Spleen (tissue), 11 donors: ENCODE results near the gene MMP14. TPM values are rescaled to one million over a fixed set of nuclear protein-coding genes. Genes with fewer than 3 reads are reported as not detected.

Source experiments
- DNase-seq: peaks from one replicate; pipeline ENCODE4 v3.0.0-alpha.2; 2020
- H3K27ac ChIP-seq, 8 donors: fragments of 200-600 bp; sonication (generic) in 7 of 8; 1 replicate in 4 of 8; 2 replicates in 4 of 8; pipeline versions ENCODE4 v1.5.0 to v1.8.0; 2016 to 2021; ENCODE audit warnings: inconsistent platforms in 4 of 8, mild to moderate bottlenecking in 4 of 8, moderate library complexity in 1 of 8
- H3K27me3 ChIP-seq, 7 donors: fragments of 200-600 bp; sonication (generic) in 6 of 7; replicated peaks in 1 of 7; 1 replicate in 4 of 7; 2 replicates in 3 of 7; pipeline versions ENCODE4 v1.5.0 to v1.8.0; 2016 to 2021; ENCODE audit warnings: inconsistent platforms in 3 of 7, mild to moderate bottlenecking in 1 of 7
- H3K36me3 ChIP-seq, 6 donors: fragments of 200-600 bp; sonication (generic) in 5 of 6; 1 replicate in 4 of 6; 2 replicates in 2 of 6; pipeline versions ENCODE4 v1.5.0 to v1.8.0; 2016 to 2021; ENCODE audit warnings: inconsistent platforms in 2 of 6
- H3K4me1 ChIP-seq, 6 donors: fragments of 200-600 bp; sonication (generic) in 5 of 6; 1 replicate in 3 of 6; 2 replicates in 3 of 6; pipeline versions ENCODE4 v1.5.0 to v1.8.0; 2016 to 2021; ENCODE audit warnings: inconsistent platforms in 3 of 6
- H3K4me3 ChIP-seq, 8 donors: fragments of 200-600 bp; sonication (generic) in 7 of 8; 1 replicate in 4 of 8; 2 replicates in 4 of 8; pipeline versions ENCODE4 v1.5.0 to v1.8.0; 2016 to 2021; ENCODE audit warnings: inconsistent platforms in 4 of 8, mild to moderate bottlenecking in 4 of 8, moderate library complexity in 2 of 8
- H3K9me3 ChIP-seq, 8 donors: fragments of 200-600 bp; sonication (generic) in 7 of 8; 1 replicate in 4 of 8; 2 replicates in 4 of 8; pipeline versions ENCODE4 v1.5.0 to v1.8.0; 2016 to 2021; ENCODE audit warnings: inconsistent platforms in 4 of 8
- CTCF ChIP-seq, 11 experiments: fragments of 200-600 bp in 7 of 11; fragments of 450-650 bp in 4 of 11; sonication (generic) in 4 of 11; IDR thresholded peaks in 8 of 11; conservative IDR thresholded peaks in 3 of 11; 1 replicate in 7 of 11; 2 replicates in 4 of 11; pipeline versions ENCODE4 v1.4.0 to v1.8.0; 2016 to 2021; ENCODE audit warnings: antibody characterized with exemption in 11 of 11, inconsistent platforms in 4 of 11, mild to moderate bottlenecking in 1 of 11
- POLR2A ChIP-seq, 3 donors: fragments of 450-650 bp; IDR thresholded peaks; one replicate each; pipeline ENCODE4 v1.5.1; 2017; ENCODE audit warnings: antibody characterized with exemption in 3 of 3, mild to moderate bottlenecking in 1 of 3
- POLR2AphosphoS5 ChIP-seq, 3 donors: sonication (generic); formaldehyde crosslinking; IDR thresholded peaks; one replicate each; pipeline ENCODE4 v1.5.1; 2017; ENCODE audit warnings: antibody characterized with exemption in 3 of 3
- WGBS, 5 donors: extraction: QIAGEN DNeasy Blood & Tissue Kit in 3 of 5; methylation state at CpG; one replicate each; pipeline versions ENCODE4 v1.1.5 to v1.1.7; 2013 to 2018; 5-methylcytosine and 5-hydroxymethylcytosine counted together
- intact Hi-C: fragments of 100-400 bp; cut with DNase I; formaldehyde crosslinking; loops from one replicate; pipeline ENCODE4 v1.15.0; 2023; ENCODE audit warnings: low total_unique reads
- polyA plus RNA-seq, 3 donors: library from polyadenylated mRNA; stranded (reverse); fragments of 200-250 nt; gene quantifications; one replicate each; pipeline ENCODE4 v1.2.1, GENCODE V29; 2013
- total RNA-seq, 7 donors: library from RNA; depleted of rRNA in 3 of 7; stranded (reverse); fragments of >200 nt in 3 of 7; fragmentation: NEBNext Ultra II Directional in 4 of 7; extraction: Animal tissue kit (Norgen Biotek cat#: 25700) in 4 of 7; gene quantifications; one replicate each; pipeline versions ENCODE4 v1.1.0 to v1.2.1, GENCODE V29; 2016 to 2021
- donor health status: healthy with polysubstance abuse.
- donor health status: DM: no; HTN: no; CAD: no; lungs with moderate emphysema.
- donor health status: DM: no; HTN: no; CAD: no.
- donor health status: Bipolar disorder and iron deficiency.
- donor health status: healthy.
- donor health status: DM: no; HTN: no; CAD: no.
- donor health status: DM: yes; HTN: yes; CAD: no.

MMP14 gene
- total and polyA plus RNA-seq, 10 donors, result 6.6 to 126 (median 60.9) TPM

DNA sequence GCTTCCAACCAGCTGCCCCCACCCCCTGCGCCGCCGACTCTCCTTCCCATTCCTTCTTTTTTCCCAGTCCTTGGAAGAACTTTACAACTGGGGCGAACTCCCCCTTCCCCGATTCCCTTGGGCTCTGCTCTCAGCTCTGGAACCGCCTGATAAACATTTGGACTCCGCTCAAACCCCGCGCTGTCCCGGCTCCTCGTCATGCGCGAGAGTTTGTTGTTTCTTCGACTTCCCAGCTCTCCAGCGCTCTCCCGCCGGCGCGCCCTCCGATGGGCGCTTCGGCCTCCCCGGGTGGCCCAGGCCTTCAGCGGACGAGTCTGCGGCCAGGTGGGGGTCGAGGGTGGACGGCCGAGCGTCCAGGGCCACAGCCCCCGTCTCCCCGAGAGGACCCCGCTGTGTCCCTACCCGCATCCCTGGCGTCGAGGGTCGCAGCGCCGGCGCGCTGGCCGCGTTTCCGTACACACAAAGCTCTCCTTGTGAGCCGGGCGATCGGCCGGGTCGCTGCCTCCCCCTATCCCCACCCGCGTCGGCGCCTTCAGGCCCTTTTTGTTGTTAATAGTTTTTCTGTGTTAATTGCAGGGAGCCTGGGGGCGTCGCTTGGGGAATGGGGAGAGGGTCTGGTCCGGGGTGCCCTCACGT lies 847 bp downstream of the MMP14 start:
- Histone ChIP-seq H3K4me1 (peaks cover 0 to 80% (median 37%) of the 10 kb centered on the region in 6 donors), H3K9me3 (no peaks in the 10 kb centered on the region), H3K27ac (peak overlapping the region; percentile 72 to 92 (median 88)), H3K27me3 (peaks cover 0 to 25% (median 0%) of the 10 kb centered on the region in 7 donors), H3K36me3 (peaks cover 0 to 46% (median 23%) of the 10 kb centered on the region in 6 donors), H3K4me3 (peak overlapping the region; percentile 46 to 79 (median 58))
- peak; percentile 83 for DNase-seq
- 4 to 20% (median 6%) methylated on average over 55 to 57 of the region's 57 CpGs for WGBS, 5 donors
- TF ChIP-seq POLR2AphosphoS5 (IDR thresholded peaks at IDR 0.05) (peak in 2 of 3 donors; percentile 43 to 53), POLR2A (IDR thresholded peaks at IDR 0.05) (no peak), CTCF (IDR thresholded peaks at IDR 0.05 in 8 of 11, conservative IDR thresholded peaks at IDR 0.05 in 3 of 11) (no peak)
- intact Hi-C loops, result no loop called here

GRCh38 chr14:22837750-22838538 lies 1.6 kb downstream of the MMP14 start:
- WGBS, 5 donors, result 28 to 50% (median 47%) methylated on average over 23 to 25 of the region's 25 CpGs

DNA sequence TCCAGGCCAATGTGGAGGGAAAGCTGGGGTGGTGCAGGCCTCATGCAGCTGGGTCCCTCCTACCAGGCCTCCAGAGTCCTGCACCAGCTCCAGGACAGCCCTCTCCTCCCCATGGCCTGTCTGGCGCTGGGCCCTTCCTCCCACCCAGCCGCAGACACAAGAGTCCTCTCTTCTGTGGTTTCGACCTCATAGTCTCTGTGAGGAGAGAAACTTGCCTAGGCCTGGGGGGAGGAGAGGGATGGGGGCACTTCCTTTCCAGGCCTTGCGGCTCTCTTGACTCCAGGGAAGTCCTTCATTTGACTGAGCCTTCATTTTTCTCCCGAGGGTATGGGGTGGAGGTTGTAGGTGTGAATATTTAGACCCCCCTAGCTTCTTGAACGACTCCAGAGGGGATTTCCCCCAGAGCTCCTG lies 2.3 kb downstream of the MMP14 start:
- Histone ChIP-seq H3K4me1 (peaks cover 0 to 85% (median 38%) of the 10 kb centered on the region in 6 donors), H3K36me3 (peaks cover 0 to 47% (median 27%) of the 10 kb centered on the region in 6 donors), H3K9me3 (no peaks in the 10 kb centered on the region), H3K27ac (peak overlapping the region; percentile 42 to 92 (median 88)), H3K4me3 (peak overlapping the region; percentile 46 to 79 (median 58)), H3K27me3 (peaks cover 0 to 25% (median 0%) of the 10 kb centered on the region in 7 donors)
- TF ChIP-seq POLR2AphosphoS5 (IDR thresholded peaks at IDR 0.05) (peak in 1 of 3 donors; percentile 50), CTCF (IDR thresholded peaks at IDR 0.05 in 8 of 11, conservative IDR thresholded peaks at IDR 0.05 in 3 of 11) (no peak)
- 21 to 41% (median 26%) methylated on average over 6 of the region's 6 CpGs for WGBS, 5 donors
- no peak for DNase-seq
- intact Hi-C loops, result no loop called here

More at GRCh38 chr14:22837750-22838538, 1.6 kb downstream of the MMP14 start:
- Histone ChIP-seq H3K36me3 (peaks cover 0 to 46% (median 26%) of the 10 kb centered on the region in 6 donors), H3K27me3 (peaks cover 0 to 25% (median 0%) of the 10 kb centered on the region in 7 donors), H3K27ac (peak overlapping the region; percentile 72 to 92 (median 88)), H3K4me1 (peaks cover 0 to 85% (median 40%) of the 10 kb centered on the region in 6 donors), H3K9me3 (no peaks in the 10 kb centered on the region), H3K4me3 (peak overlapping the region; percentile 46 to 79 (median 58))
- peak; percentile 66 for DNase-seq
- intact Hi-C loops, result no loop called here
- no peak for TF ChIP-seq POLR2AphosphoS5 (IDR thresholded peaks at IDR 0.05)

- peak overlapping the region in 6 of 8 donors; percentile 9 to 92 (median 90) for H3K27ac ChIP-seq
- WGBS, 5 donors, result 73 to 75% (median 73%) methylated on average over 6 of the region's 6 CpGs
- DNase-seq, result no peak
- TF ChIP-seq POLR2AphosphoS5 (IDR thresholded peaks at IDR 0.05) (no peak), POLR2A (IDR thresholded peaks at IDR 0.05) (no peak), CTCF (IDR thresholded peaks at IDR 0.05 in 8 of 11, conservative IDR thresholded peaks at IDR 0.05 in 3 of 11) (no peak)
- intact Hi-C loops, result no loop called here
- peaks cover 0 to 25% (median 0%) of the 10 kb centered on the region in 7 donors for H3K27me3 ChIP-seq
- H3K9me3 ChIP-seq, result no peaks in the 10 kb centered on the region
- peak overlapping the region in 3 of 8 donors; percentile 62 to 79 (median 72) for H3K4me3 ChIP-seq
- H3K4me1 ChIP-seq, result peaks cover 0 to 81% (median 34%) of the 10 kb centered on the region in 6 donors
- H3K36me3 ChIP-seq, result peaks cover 0 to 47% (median 24%) of the 10 kb centered on the region in 6 donors
Observed at GRCh38 chr14:22839159-22839779, 2.9 kb downstream of the MMP14 start.
